ENCODE data around the gene ZNF507. TPM values are rescaled to one million over a fixed set of nuclear protein-coding genes. Genes with fewer than 3 reads are reported as not detected.
A peak's percentile ranks its signal among the peaks of the same experiment; 100 is the strongest.

Gene ZNF507
- total and polyA plus RNA-seq, 4 donors = 4.0 to 29.8 (median 9.8) TPM

DNA sequence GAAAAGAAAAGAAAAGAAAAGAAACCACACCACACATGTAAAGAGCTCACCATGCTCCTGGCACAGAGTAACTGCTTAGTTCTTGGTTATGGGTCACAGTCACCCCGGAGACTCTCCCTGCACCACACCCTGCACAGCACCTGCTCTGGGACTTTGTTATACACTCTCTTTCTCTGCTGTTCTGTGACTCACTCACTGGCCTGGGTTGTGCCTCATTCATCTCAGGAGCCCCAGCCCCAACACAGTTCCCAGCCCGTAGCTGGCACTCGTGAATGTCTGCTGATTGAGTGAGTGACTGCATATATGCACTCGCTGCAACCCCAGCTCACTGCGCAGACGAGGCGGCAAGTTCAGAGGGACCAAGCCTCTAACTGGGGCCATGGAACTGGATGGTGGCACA lies 22.9 kb upstream of the ZNF507 start:
- TF ChIP-seq, protein P1, sequence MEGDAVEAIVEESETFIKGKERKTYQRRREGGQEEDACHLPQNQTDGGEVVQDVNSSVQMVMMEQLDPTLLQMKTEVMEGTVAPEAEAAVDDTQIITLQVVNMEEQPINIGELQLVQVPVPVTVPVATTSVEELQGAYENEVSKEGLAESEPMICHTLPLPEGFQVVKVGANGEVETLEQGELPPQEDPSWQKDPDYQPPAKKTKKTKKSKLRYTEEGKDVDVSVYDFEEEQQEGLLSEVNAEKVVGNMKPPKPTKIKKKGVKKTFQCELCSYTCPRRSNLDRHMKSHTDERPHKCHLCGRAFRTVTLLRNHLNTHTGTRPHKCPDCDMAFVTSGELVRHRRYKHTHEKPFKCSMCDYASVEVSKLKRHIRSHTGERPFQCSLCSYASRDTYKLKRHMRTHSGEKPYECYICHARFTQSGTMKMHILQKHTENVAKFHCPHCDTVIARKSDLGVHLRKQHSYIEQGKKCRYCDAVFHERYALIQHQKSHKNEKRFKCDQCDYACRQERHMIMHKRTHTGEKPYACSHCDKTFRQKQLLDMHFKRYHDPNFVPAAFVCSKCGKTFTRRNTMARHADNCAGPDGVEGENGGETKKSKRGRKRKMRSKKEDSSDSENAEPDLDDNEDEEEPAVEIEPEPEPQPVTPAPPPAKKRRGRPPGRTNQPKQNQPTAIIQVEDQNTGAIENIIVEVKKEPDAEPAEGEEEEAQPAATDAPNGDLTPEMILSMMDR (IDR thresholded peaks at IDR 0.05; ENCODE audit: control extremely low read depth, extremely low read depth) = no peak
- no peak for DNase-seq

DNA sequence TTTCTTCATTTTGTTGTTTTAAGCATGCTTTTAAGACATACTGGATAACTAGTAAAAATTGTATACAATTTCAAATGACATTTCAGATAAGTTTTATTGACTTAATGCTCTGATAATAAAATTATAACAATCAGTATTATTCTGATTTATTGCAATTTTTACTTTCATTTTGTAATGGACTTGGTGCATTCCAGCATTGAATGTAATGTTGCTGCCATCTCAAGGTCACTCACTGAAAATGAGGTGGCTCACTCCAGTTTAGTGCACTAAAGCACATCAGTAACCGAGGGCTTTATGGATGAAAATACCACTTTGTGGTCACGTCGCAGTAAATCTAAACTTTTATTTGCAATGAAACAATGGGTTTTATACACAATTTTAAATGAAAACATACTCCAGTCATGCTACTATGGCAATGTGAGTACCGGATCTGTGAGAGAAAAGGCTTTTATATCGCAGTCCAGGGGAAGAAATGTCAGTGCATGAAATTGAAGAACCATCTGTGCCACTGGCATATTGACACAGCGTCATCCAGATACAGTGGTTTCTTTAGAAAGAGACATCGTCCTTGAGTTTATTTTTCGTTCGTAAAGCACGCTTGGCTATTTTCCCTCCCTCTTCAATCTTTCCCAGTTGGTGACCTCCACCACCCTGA lies 20.7 kb upstream of the ZNF507 start:
- DNase-seq (peak in 2 of 3 donors; percentile 53 to 71), ATAC-seq (ENCODE audit: insufficient read depth, low FRiP score) (no peak)
- peaks cover 0 to 2% (median 0%) of the 10 kb centered on the region in 5 donors for H3K4me1 ChIP-seq (ENCODE audit: control insufficient read depth in 5 of 5, insufficient read depth in 5 of 5, low read length in 5 of 5)
- H3K4me3 ChIP-seq = no peak overlapping the region
- 58 to 71% methylated on average over 10 of the region's 10 CpGs for WGBS, 2 donors
- H3K27me3 ChIP-seq (ENCODE audit: control insufficient read depth in 3 of 3, insufficient read depth in 3 of 3, low read length in 2 of 3) = peaks cover 0 to 3% (median 0%) of the 10 kb centered on the region in 3 donors
- no peaks in the 10 kb centered on the region for H3K36me3 ChIP-seq (ENCODE audit: control insufficient read depth in 4 of 4, insufficient read depth in 4 of 4, low read length in 4 of 4)
- no peak overlapping the region for H3K27ac ChIP-seq (ENCODE audit: low read depth in 1 of 2, low read length in 1 of 2)
- TF ChIP-seq, protein P1 (IDR thresholded peaks at IDR 0.05; ENCODE audit: control extremely low read depth, extremely low read depth) = no peak
- no peaks in the 10 kb centered on the region for H3K9me3 ChIP-seq (ENCODE audit: control insufficient read depth in 4 of 4, insufficient read depth in 3 of 4, low read length in 3 of 4)
- H3K9ac ChIP-seq (ENCODE audit: insufficient read depth in 1 of 2, low read length in 2 of 2) = no peak overlapping the region

More for the DNA sequence above, 22.9 kb upstream of the ZNF507 start:
- H3K4me3 ChIP-seq = no peak overlapping the region
- no peak overlapping the region for H3K27ac ChIP-seq (ENCODE audit: low read depth in 1 of 2, low read length in 1 of 2)
- H3K27me3 ChIP-seq (ENCODE audit: control insufficient read depth in 3 of 3, insufficient read depth in 3 of 3, low read length in 2 of 3) = peaks cover 0 to 3% (median 0%) of the 10 kb centered on the region in 3 donors
- H3K9ac ChIP-seq (ENCODE audit: insufficient read depth in 1 of 2, low read length in 2 of 2) = no peak overlapping the region
- ATAC-seq (ENCODE audit: insufficient read depth, low FRiP score) = no peak
- peaks cover 0 to 2% (median 0%) of the 10 kb centered on the region in 5 donors for H3K4me1 ChIP-seq (ENCODE audit: control insufficient read depth in 5 of 5, insufficient read depth in 5 of 5, low read length in 5 of 5)
- H3K36me3 ChIP-seq (ENCODE audit: control insufficient read depth in 4 of 4, insufficient read depth in 4 of 4, low read length in 4 of 4) = no peaks in the 10 kb centered on the region
- no peaks in the 10 kb centered on the region for H3K9me3 ChIP-seq (ENCODE audit: control insufficient read depth in 4 of 4, insufficient read depth in 3 of 4, low read length in 3 of 4)
- WGBS, 2 donors = 87 to 90% methylated on average over 7 of the region's 7 CpGs

DNA sequence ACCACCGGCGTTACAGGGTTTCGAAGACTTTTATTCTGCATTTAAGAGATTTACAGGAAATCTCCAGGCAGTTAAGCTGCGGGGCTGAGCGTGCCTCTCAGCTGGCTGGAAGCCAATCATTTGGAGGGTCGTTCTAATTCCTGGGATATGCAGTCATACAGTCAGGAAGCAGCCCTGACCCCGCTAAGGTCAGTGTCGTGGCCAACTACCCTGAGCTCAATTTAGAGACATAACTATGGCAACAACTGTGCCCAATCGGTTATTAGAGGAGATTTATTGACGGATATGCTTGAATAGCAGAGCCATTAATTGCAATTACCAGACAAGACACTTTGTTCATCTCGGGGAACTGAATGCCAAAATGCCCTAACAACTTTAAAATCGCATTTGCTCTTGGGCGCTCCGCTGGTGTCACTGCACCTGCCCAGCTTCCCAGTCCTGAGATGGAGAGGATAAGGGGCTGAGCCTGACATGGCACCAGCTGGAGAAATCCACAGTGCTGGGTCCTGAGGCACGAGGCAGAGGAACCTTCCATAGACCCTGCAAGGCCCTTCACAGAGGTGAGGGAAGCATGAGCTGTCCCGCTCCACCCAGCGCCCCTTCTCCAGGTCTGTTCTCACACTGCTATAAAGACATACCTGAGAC lies 15.1 kb upstream of the ZNF507 start:
- Histone ChIP-seq H3K4me1 (ENCODE audit: control insufficient read depth in 5 of 5, insufficient read depth in 5 of 5, low read length in 5 of 5) (no peaks in the 10 kb centered on the region), H3K27me3 (ENCODE audit: control insufficient read depth in 3 of 3, insufficient read depth in 3 of 3, low read length in 2 of 3) (no peaks in the 10 kb centered on the region), H3K27ac (ENCODE audit: low read depth in 1 of 2, low read length in 1 of 2) (no peak overlapping the region), H3K9ac (ENCODE audit: insufficient read depth in 1 of 2, low read length in 2 of 2) (no peak overlapping the region), H3K36me3 (ENCODE audit: control insufficient read depth in 4 of 4, insufficient read depth in 4 of 4, low read length in 4 of 4) (no peaks in the 10 kb centered on the region), H3K9me3 (ENCODE audit: control insufficient read depth in 4 of 4, insufficient read depth in 3 of 4, low read length in 3 of 4) (peaks cover 0 to 2% (median 0%) of the 10 kb centered on the region in 4 donors), H3K4me3 (no peak overlapping the region)
- peak; percentile 37 to 48 (median 46) for DNase-seq
- 62 to 74% methylated on average over 17 of the region's 17 CpGs for WGBS, 2 donors
- TF ChIP-seq, protein P1 (IDR thresholded peaks at IDR 0.05; ENCODE audit: control extremely low read depth, extremely low read depth) = no peak
- ATAC-seq (ENCODE audit: insufficient read depth, low FRiP score) = no peak

All from lung (tissue), 12 donors.